SK-N-SH treated with all-trans-retinoic acid at 6 μM for 48 hours (cell line): Measurements from ENCODE around the gene MAML3.

ENCODE experiments used
- ATAC-seq: fragments of 200-7000 bp; cut with Tn5 transposase; 3 replicates; pipeline ENCODE4 v1.9.1; 2020; ENCODE audit warnings: mild to moderate bottlenecking, moderate library complexity
- ARNTL ChIP-seq: fragments of 450-650 bp; formaldehyde crosslinking; IDR thresholded peaks from 2 replicates; pipeline ENCODE4 v1.5.0; 2020; ENCODE audit warnings: low read depth, mild to moderate bottlenecking, moderate library complexity, borderline replicate concordance
- BACH2 ChIP-seq: fragments of 250-450 bp; sonication (Bioruptor Pico); IDR thresholded peaks from 2 replicates; pipeline ENCODE4 v1.9.0; 2021; ENCODE audit warnings: mild to moderate bottlenecking, borderline replicate concordance
- CREB5 ChIP-seq: fragments of 250-450 bp; sonication (Bioruptor Pico); IDR thresholded peaks from 2 replicates; pipeline ENCODE4 v1.5.1; 2020; ENCODE audit warnings: low read depth, mild to moderate bottlenecking, moderate library complexity
- CSDC2 ChIP-seq: fragments of 250-450 bp; sonication (Bioruptor Pico); IDR thresholded peaks from 2 replicates; pipeline ENCODE4 v1.5.0; 2020; ENCODE audit warnings: mild to moderate bottlenecking, moderate library complexity
- CSRNP3 ChIP-seq: fragments of 250-450 bp; sonication (Bioruptor Pico); IDR thresholded peaks from 2 replicates; pipeline ENCODE4 v1.5.1; 2021; ENCODE audit warnings: mild to moderate bottlenecking, moderate library complexity
- ESRRG ChIP-seq: fragments of 250-450 bp; sonication (Bioruptor Pico); IDR thresholded peaks from 2 replicates; pipeline ENCODE4 v1.6.1; 2021; ENCODE audit warnings: mild to moderate bottlenecking
- GLIS3 ChIP-seq: fragments of 250-450 bp; sonication (Bioruptor Pico); IDR thresholded peaks from 2 replicates; pipeline ENCODE4 v1.5.0; 2020; ENCODE audit warnings: mild to moderate bottlenecking, moderate library complexity
- ISL1 ChIP-seq: fragments of 250-450 bp; sonication (Bioruptor Pico); IDR thresholded peaks from 2 replicates; pipeline ENCODE4 v2.1.2; 2022; ENCODE audit warnings: mild to moderate bottlenecking, moderate library complexity
- PPARA ChIP-seq: fragments of 250-450 bp; sonication (Bioruptor Pico); IDR thresholded peaks from 2 replicates; pipeline ENCODE4 v1.5.0; 2020; ENCODE audit warnings: mild to moderate bottlenecking, borderline replicate concordance
- RARB ChIP-seq: fragments of 250-450 bp; sonication (Bioruptor Pico); IDR thresholded peaks from 2 replicates; pipeline ENCODE4 v1.8.0; 2021; ENCODE audit warnings: mild to moderate bottlenecking, moderate library complexity
- SNAI2 ChIP-seq: fragments of 250-450 bp; sonication (Bioruptor Pico); IDR thresholded peaks from 2 replicates; pipeline ENCODE4 v1.5.0; 2020; ENCODE audit warnings: mild to moderate bottlenecking, moderate library complexity
- TCF4 ChIP-seq: fragments of 250-450 bp; sonication (Bioruptor Pico); IDR thresholded peaks from 2 replicates; pipeline ENCODE4 v1.8.0; 2021; ENCODE audit warnings: mild to moderate bottlenecking, moderate library complexity, borderline replicate concordance
- TOX ChIP-seq: fragments of 250-450 bp; sonication (Bioruptor Pico); IDR thresholded peaks from 2 replicates; pipeline ENCODE4 v1.8.0; 2021; ENCODE audit warnings: mild to moderate bottlenecking, moderate library complexity, borderline replicate concordance
- ZC3H10 ChIP-seq: fragments of 250-450 bp; sonication (Bioruptor Pico); IDR thresholded peaks from 2 replicates; pipeline ENCODE4 v1.5.1; 2021; ENCODE audit warnings: mild to moderate bottlenecking, moderate library complexity
- ZFP3 ChIP-seq: fragments of 250-450 bp; sonication (Bioruptor Pico); IDR thresholded peaks from 2 replicates; pipeline ENCODE4 v1.5.0; 2020; ENCODE audit warnings: mild to moderate bottlenecking, moderate library complexity
- ZFP30 ChIP-seq: fragments of 450-650 bp; formaldehyde crosslinking; IDR thresholded peaks from 2 replicates; pipeline ENCODE4 v1.5.0; 2022; ENCODE audit warnings: mild to moderate bottlenecking, moderate library complexity
- ZNF565 ChIP-seq: fragments of 450-650 bp; formaldehyde crosslinking; conservative IDR thresholded peaks from 2 replicates; pipeline ENCODE4 v1.5.0; 2020; ENCODE audit warnings: low read depth, mild to moderate bottlenecking, moderate library complexity
- ZNF70 ChIP-seq: fragments of 450-650 bp; formaldehyde crosslinking; IDR thresholded peaks from 2 replicates; pipeline ENCODE4 v1.5.0; 2020; ENCODE audit warnings: mild to moderate bottlenecking, moderate library complexity
- ZNF8 ChIP-seq: fragments of 450-650 bp; formaldehyde crosslinking; IDR thresholded peaks from 2 replicates; pipeline ENCODE4 v1.5.0; 2020; ENCODE audit warnings: mild to moderate bottlenecking, moderate library complexity
- TF ChIP-seq, protein P1 (sequence below): fragments of 250-450 bp; sonication (Bioruptor Pico); IDR thresholded peaks from 2 replicates; pipeline ENCODE4 v1.8.0; 2021; ENCODE audit warnings: low read depth, mild to moderate bottlenecking, moderate library complexity, borderline replicate concordance
- TF ChIP-seq, protein P2 (sequence below): fragments of 250-450 bp; sonication (Bioruptor Pico); IDR thresholded peaks from 2 replicates; pipeline ENCODE4 v1.5.0; 2020; ENCODE audit warnings: mild to moderate bottlenecking, moderate library complexity
- TF ChIP-seq, protein P3 (sequence below): fragments of 250-450 bp; sonication (Bioruptor Pico); IDR thresholded peaks from 2 replicates; pipeline ENCODE4 v1.8.0; 2020; ENCODE audit warnings: mild to moderate bottlenecking, moderate library complexity, borderline replicate concordance

Gene MAML3

GRCh38 chr4:140098455-140099160 lies 55.4 kb downstream of the MAML3 start (continued):
- TF ChIP-seq TOX (CRISPR knock-in tag), result no peak
- no peak for TF ChIP-seq CREB5
- TF ChIP-seq ESRRG (CRISPR knock-in tag), result no peak
- no peak for TF ChIP-seq BACH2 (CRISPR knock-in tag)
- TF ChIP-seq GLIS3 (CRISPR knock-in tag), result no peak
- TF ChIP-seq ZNF8 (CRISPR knock-in tag), result no peak
- no peak for TF ChIP-seq ZNF70 (CRISPR knock-in tag)
- TF ChIP-seq, protein P1, sequence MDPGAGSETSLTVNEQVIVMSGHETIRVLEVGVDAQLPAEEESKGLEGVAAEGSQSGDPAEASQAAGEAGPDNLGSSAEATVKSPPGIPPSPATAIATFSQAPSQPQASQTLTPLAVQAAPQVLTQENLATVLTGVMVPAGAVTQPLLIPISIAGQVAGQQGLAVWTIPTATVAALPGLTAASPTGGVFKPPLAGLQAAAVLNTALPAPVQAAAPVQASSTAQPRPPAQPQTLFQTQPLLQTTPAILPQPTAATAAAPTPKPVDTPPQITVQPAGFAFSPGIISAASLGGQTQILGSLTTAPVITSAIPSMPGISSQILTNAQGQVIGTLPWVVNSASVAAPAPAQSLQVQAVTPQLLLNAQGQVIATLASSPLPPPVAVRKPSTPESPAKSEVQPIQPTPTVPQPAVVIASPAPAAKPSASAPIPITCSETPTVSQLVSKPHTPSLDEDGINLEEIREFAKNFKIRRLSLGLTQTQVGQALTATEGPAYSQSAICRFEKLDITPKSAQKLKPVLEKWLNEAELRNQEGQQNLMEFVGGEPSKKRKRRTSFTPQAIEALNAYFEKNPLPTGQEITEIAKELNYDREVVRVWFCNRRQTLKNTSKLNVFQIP (CRISPR knock-in tag), result no peak
- TF ChIP-seq TCF4, result no peak

- no peak for TF ChIP-seq BACH2 (CRISPR knock-in tag)
- TF ChIP-seq SNAI2 (CRISPR knock-in tag), result no peak
- TF ChIP-seq, protein P2, sequence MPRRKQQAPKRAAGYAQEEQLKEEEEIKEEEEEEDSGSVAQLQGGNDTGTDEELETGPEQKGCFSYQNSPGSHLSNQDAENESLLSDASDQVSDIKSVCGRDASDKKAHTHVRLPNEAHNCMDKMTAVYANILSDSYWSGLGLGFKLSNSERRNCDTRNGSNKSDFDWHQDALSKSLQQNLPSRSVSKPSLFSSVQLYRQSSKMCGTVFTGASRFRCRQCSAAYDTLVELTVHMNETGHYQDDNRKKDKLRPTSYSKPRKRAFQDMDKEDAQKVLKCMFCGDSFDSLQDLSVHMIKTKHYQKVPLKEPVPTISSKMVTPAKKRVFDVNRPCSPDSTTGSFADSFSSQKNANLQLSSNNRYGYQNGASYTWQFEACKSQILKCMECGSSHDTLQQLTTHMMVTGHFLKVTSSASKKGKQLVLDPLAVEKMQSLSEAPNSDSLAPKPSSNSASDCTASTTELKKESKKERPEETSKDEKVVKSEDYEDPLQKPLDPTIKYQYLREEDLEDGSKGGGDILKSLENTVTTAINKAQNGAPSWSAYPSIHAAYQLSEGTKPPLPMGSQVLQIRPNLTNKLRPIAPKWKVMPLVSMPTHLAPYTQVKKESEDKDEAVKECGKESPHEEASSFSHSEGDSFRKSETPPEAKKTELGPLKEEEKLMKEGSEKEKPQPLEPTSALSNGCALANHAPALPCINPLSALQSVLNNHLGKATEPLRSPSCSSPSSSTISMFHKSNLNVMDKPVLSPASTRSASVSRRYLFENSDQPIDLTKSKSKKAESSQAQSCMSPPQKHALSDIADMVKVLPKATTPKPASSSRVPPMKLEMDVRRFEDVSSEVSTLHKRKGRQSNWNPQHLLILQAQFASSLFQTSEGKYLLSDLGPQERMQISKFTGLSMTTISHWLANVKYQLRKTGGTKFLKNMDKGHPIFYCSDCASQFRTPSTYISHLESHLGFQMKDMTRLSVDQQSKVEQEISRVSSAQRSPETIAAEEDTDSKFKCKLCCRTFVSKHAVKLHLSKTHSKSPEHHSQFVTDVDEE, result no peak
- TF ChIP-seq ARNTL, result no peak
- no peak for TF ChIP-seq CSRNP3
- TF ChIP-seq PPARA, result no peak
- no peak for TF ChIP-seq ESRRG (CRISPR knock-in tag)
- TF ChIP-seq ZNF565 (CRISPR knock-in tag), result no peak
- ATAC-seq, result no peak
Measured at GRCh38 chr4:140097572-140097971, 56.4 kb downstream of the MAML3 start.

DNA sequence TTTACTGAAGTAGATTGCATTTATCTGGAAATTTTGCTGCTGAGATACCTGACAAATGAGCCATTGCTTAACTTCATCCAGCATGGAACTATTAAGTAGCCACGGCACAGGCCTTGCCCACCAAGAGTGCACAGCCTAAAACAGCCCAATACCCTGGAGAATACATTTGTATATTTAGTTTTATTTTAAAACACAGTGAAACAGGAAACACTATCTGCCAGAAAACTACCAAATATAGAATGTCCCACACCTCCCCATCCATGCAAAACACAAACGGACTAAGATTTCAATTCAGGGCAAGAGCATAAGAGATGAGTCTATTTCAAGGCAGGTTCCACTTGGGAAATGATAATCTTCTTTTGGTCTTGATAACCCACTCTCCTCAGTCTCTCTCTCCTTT lies 57.1 kb downstream of the MAML3 start:
- ATAC-seq, result no peak
- TF ChIP-seq CREB5 (no peak), TCF4 (no peak), ZC3H10 (no peak), BACH2 (CRISPR knock-in tag) (no peak), ZNF565 (CRISPR knock-in tag) (no peak), ISL1 (no peak), RARB (CRISPR knock-in tag) (no peak), PPARA (no peak), ZFP30 (CRISPR knock-in tag) (no peak), CSDC2 (CRISPR knock-in tag) (no peak), ESRRG (CRISPR knock-in tag) (no peak), TOX (CRISPR knock-in tag) (no peak), ZFP3 (CRISPR knock-in tag) (no peak), GLIS3 (CRISPR knock-in tag) (no peak), SNAI2 (CRISPR knock-in tag) (no peak)
- TF ChIP-seq, protein P1 (CRISPR knock-in tag), result no peak
- TF ChIP-seq, protein P3, sequence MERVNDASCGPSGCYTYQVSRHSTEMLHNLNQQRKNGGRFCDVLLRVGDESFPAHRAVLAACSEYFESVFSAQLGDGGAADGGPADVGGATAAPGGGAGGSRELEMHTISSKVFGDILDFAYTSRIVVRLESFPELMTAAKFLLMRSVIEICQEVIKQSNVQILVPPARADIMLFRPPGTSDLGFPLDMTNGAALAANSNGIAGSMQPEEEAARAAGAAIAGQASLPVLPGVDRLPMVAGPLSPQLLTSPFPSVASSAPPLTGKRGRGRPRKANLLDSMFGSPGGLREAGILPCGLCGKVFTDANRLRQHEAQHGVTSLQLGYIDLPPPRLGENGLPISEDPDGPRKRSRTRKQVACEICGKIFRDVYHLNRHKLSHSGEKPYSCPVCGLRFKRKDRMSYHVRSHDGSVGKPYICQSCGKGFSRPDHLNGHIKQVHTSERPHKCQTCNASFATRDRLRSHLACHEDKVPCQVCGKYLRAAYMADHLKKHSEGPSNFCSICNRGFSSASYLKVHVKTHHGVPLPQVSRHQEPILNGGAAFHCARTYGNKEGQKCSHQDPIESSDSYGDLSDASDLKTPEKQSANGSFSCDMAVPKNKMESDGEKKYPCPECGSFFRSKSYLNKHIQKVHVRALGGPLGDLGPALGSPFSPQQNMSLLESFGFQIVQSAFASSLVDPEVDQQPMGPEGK, result no peak
- TF ChIP-seq, protein P2, result no peak
